ENCODE results near the gene SYT13.

SYT13 gene

GRCh38 chr11:45288339-45288738 lies 2.2 kb upstream of the SYT13 start:
- no peak for TF ChIP-seq CTCF (IDR thresholded peaks at IDR 0.05; ENCODE audit: insufficient read depth, low read depth, low read length, missing control alignments)
- H3K4me3 ChIP-seq (ENCODE audit: low read length) = no peak overlapping the region
- no peak for DNase-seq (ENCODE audit: low read depth)

GRCh38 chr11:45287316-45287903 lies 1.3 kb upstream of the SYT13 start:
- no peak overlapping the region for H3K4me3 ChIP-seq (ENCODE audit: low read length)
- no peak for DNase-seq (ENCODE audit: low read depth)
- no peak for TF ChIP-seq CTCF (IDR thresholded peaks at IDR 0.05; ENCODE audit: insufficient read depth, low read depth, low read length, missing control alignments)

- H3K4me3 ChIP-seq (ENCODE audit: low read length) = no peak overlapping the region
- no peak for DNase-seq (ENCODE audit: low read depth)
- no peak for TF ChIP-seq CTCF (IDR thresholded peaks at IDR 0.05; ENCODE audit: insufficient read depth, low read depth, low read length, missing control alignments)
Measured at GRCh38 chr11:45285250-45285828, 802 bp downstream of the SYT13 start.

- no peak for TF ChIP-seq CTCF (IDR thresholded peaks at IDR 0.05; ENCODE audit: insufficient read depth, low read depth, low read length, missing control alignments)
- no peak for DNase-seq (ENCODE audit: low read depth)
- no peak overlapping the region for H3K4me3 ChIP-seq (ENCODE audit: low read length)
Measured at GRCh38 chr11:45282081-45282480, 4.1 kb downstream of the SYT13 start.

- peak; percentile 12 for DNase-seq (ENCODE audit: low read depth)
- no peak overlapping the region for H3K4me3 ChIP-seq (ENCODE audit: low read length)
- no peak for TF ChIP-seq CTCF (IDR thresholded peaks at IDR 0.05; ENCODE audit: insufficient read depth, low read depth, low read length, missing control alignments)
Measured at GRCh38 chr11:45280449-45280848, 5.7 kb downstream of the SYT13 start.

- DNase-seq (ENCODE audit: low read depth) = no peak
- TF ChIP-seq CTCF (IDR thresholded peaks at IDR 0.05; ENCODE audit: insufficient read depth, low read depth, low read length, missing control alignments) = no peak
Measured at GRCh38 chr11:45279645-45280044, 6.5 kb downstream of the SYT13 start.

GRCh38 chr11:45278714-45279113 lies 7.4 kb downstream of the SYT13 start:
- no peak for TF ChIP-seq CTCF (IDR thresholded peaks at IDR 0.05; ENCODE audit: insufficient read depth, low read depth, low read length, missing control alignments)
- DNase-seq (ENCODE audit: low read depth) = no peak
- H3K4me3 ChIP-seq (ENCODE audit: low read length) = no peak overlapping the region

More at GRCh38 chr11:45279645-45280044, 6.5 kb downstream of the SYT13 start:
- H3K4me3 ChIP-seq (ENCODE audit: low read length) = no peak overlapping the region
